Mucosa of rectum (tissue), 2 donors: ENCODE results near the gene FGF19.

Source experiments
- H3K27ac ChIP-seq, 2 donors: one replicate each; pipeline ENCODE4 v1.7.0; 2013; ENCODE audit warnings: inconsistent platforms in 2 of 2, low read depth in 2 of 2, low read length in 2 of 2
- H3K27me3 ChIP-seq, 2 donors: one replicate each; pipeline ENCODE4 v1.7.0; 2013; ENCODE audit warnings: low read length in 2 of 2; ENCODE audit not compliant: control insufficient read depth in 2 of 2, insufficient read depth in 2 of 2
- H3K36me3 ChIP-seq, 2 donors: one replicate each; pipeline ENCODE4 v1.7.0; 2013; ENCODE audit warnings: low read length in 2 of 2; ENCODE audit not compliant: control insufficient read depth in 2 of 2, insufficient read depth in 2 of 2
- H3K4me1 ChIP-seq, 2 donors: one replicate each; pipeline ENCODE4 v1.7.0; 2013; ENCODE audit warnings: low read length in 2 of 2, mild to moderate bottlenecking in 1 of 2; ENCODE audit not compliant: control insufficient read depth in 2 of 2, insufficient read depth in 2 of 2
- H3K4me3 ChIP-seq, 2 donors: one replicate each; pipeline ENCODE4 v1.7.0; 2013; ENCODE audit warnings: low read length in 2 of 2
- H3K9ac ChIP-seq, 2 donors: one replicate each; pipeline ENCODE4 v1.7.0; 2013; ENCODE audit warnings: low read length in 2 of 2, low read depth in 1 of 2, mild to moderate bottlenecking in 1 of 2
- H3K9me3 ChIP-seq, 2 donors: one replicate each; pipeline ENCODE4 v1.7.0; 2013; ENCODE audit warnings: low read length in 2 of 2; ENCODE audit not compliant: control insufficient read depth in 2 of 2
- donor health status: healthy.
- donor health status: Normal muscosa, but diverticular disease.

Gene FGF19

GRCh38 chr11:69664103-69664775, 39.6 kb downstream of the FGF19 start:
- Histone ChIP-seq H3K9me3 (no peaks in the 10 kb centered on the region), H3K27me3 (no peaks in the 10 kb centered on the region), H3K36me3 (peaks cover 13 to 35% of the 10 kb centered on the region in 2 donors), H3K9ac (no peak overlapping the region), H3K4me3 (no peak overlapping the region), H3K27ac (no peak overlapping the region), H3K4me1 (peaks cover 0 to 3% of the 10 kb centered on the region in 2 donors)

GRCh38 chr11:69663326-69663725, 40.5 kb downstream of the FGF19 start:
- H3K27me3 ChIP-seq = no peaks in the 10 kb centered on the region
- H3K9me3 ChIP-seq = no peaks in the 10 kb centered on the region
- H3K4me3 ChIP-seq = no peak overlapping the region
- H3K4me1 ChIP-seq = peaks cover 0 to 3% of the 10 kb centered on the region in 2 donors
- H3K27ac ChIP-seq = no peak overlapping the region
- peaks cover 10 to 33% of the 10 kb centered on the region in 2 donors for H3K36me3 ChIP-seq
- H3K9ac ChIP-seq = no peak overlapping the region

GRCh38 chr11:69662806-69663205, 41.0 kb downstream of the FGF19 start:
- Histone ChIP-seq H3K27ac (no peak overlapping the region), H3K4me3 (no peak overlapping the region), H3K27me3 (no peaks in the 10 kb centered on the region), H3K36me3 (peaks cover 8 to 29% of the 10 kb centered on the region in 2 donors), H3K9me3 (no peaks in the 10 kb centered on the region), H3K9ac (no peak overlapping the region), H3K4me1 (no peaks in the 10 kb centered on the region)

GRCh38 chr11:69662021-69662698, 41.7 kb downstream of the FGF19 start:
- H3K27me3 ChIP-seq = no peaks in the 10 kb centered on the region
- no peaks in the 10 kb centered on the region for H3K4me1 ChIP-seq
- H3K4me3 ChIP-seq = no peak overlapping the region
- H3K9ac ChIP-seq = no peak overlapping the region
- peaks cover 8 to 26% of the 10 kb centered on the region in 2 donors for H3K36me3 ChIP-seq
- no peaks in the 10 kb centered on the region for H3K9me3 ChIP-seq
- no peak overlapping the region for H3K27ac ChIP-seq

GRCh38 chr11:69661413-69661715, 42.5 kb downstream of the FGF19 start:
- H3K4me1 ChIP-seq = no peaks in the 10 kb centered on the region
- H3K27me3 ChIP-seq = no peaks in the 10 kb centered on the region
- no peak overlapping the region for H3K9ac ChIP-seq
- H3K36me3 ChIP-seq = peaks cover 8 to 23% of the 10 kb centered on the region in 2 donors
- no peaks in the 10 kb centered on the region for H3K9me3 ChIP-seq
- H3K4me3 ChIP-seq = no peak overlapping the region
- H3K27ac ChIP-seq = no peak overlapping the region

GRCh38 chr11:69660001-69660500, 43.8 kb downstream of the FGF19 start:
- no peak overlapping the region for H3K27ac ChIP-seq
- no peak overlapping the region for H3K9ac ChIP-seq
- H3K36me3 ChIP-seq = peaks cover 8 to 18% of the 10 kb centered on the region in 2 donors
- no peak overlapping the region for H3K4me3 ChIP-seq
- no peaks in the 10 kb centered on the region for H3K27me3 ChIP-seq
- H3K4me1 ChIP-seq = peaks cover 0 to 2% of the 10 kb centered on the region in 2 donors
- no peaks in the 10 kb centered on the region for H3K9me3 ChIP-seq

- no peak overlapping the region for H3K9ac ChIP-seq
- no peak overlapping the region for H3K27ac ChIP-seq
- H3K36me3 ChIP-seq = peaks cover 8 to 13% of the 10 kb centered on the region in 2 donors
These were observed 44.2 kb downstream of the FGF19 start for GRCh38 chr11:69659591-69659990.

GRCh38 chr11:69658626-69659450, 45.0 kb downstream of the FGF19 start:
- no peak overlapping the region for H3K9ac ChIP-seq
- peaks cover 2 to 7% of the 10 kb centered on the region in 2 donors for H3K36me3 ChIP-seq
- no peak overlapping the region for H3K27ac ChIP-seq
- H3K4me1 ChIP-seq = peaks cover 0 to 2% of the 10 kb centered on the region in 2 donors
- no peak overlapping the region for H3K4me3 ChIP-seq
- H3K9me3 ChIP-seq = no peaks in the 10 kb centered on the region
- no peaks in the 10 kb centered on the region for H3K27me3 ChIP-seq

More at GRCh38 chr11:69659591-69659990, 44.2 kb downstream of the FGF19 start:
- no peaks in the 10 kb centered on the region for H3K27me3 ChIP-seq
- H3K4me1 ChIP-seq = peaks cover 0 to 2% of the 10 kb centered on the region in 2 donors
- no peaks in the 10 kb centered on the region for H3K9me3 ChIP-seq
- no peak overlapping the region for H3K4me3 ChIP-seq

GRCh38 chr11:69657911-69658625, 45.8 kb downstream of the FGF19 start:
- H3K9ac ChIP-seq = no peak overlapping the region
- peaks cover 0 to 2% of the 10 kb centered on the region in 2 donors for H3K4me1 ChIP-seq
- H3K9me3 ChIP-seq = no peaks in the 10 kb centered on the region
- H3K27me3 ChIP-seq = no peaks in the 10 kb centered on the region
- peaks cover 2 to 6% of the 10 kb centered on the region in 2 donors for H3K36me3 ChIP-seq
- no peak overlapping the region for H3K4me3 ChIP-seq
- no peak overlapping the region for H3K27ac ChIP-seq
